ENCODE data around the gene MCHR1. TPM values are rescaled to one million over a fixed set of nuclear protein-coding genes. Genes with fewer than 3 reads are reported as not detected.

MCHR1 gene
- total RNA-seq, 4 donors from 2014 or later, result 0.33 to 2.1 TPM; not detected in 2

- no peak for TF ChIP-seq POLR2AphosphoS5 (IDR thresholded peaks at IDR 0.05)
- no peak for TF ChIP-seq POLR2A (IDR thresholded peaks at IDR 0.05; ENCODE audit: low read depth)
- TF ChIP-seq EP300 (IDR thresholded peaks at IDR 0.05), result no peak
- no peak for TF ChIP-seq CTCF (IDR thresholded peaks at IDR 0.05)
- Histone ChIP-seq H3K9me3 (no peaks in the 10 kb centered on the region), H3K4me3 (no peak overlapping the region), H3K27me3 (no peaks in the 10 kb centered on the region), H3K4me1 (peaks cover 0 to 3% (median under 1%) of the 10 kb centered on the region in 4 donors), H3K27ac (replicated peaks in 1 of 4) (no peak overlapping the region), H3K36me3 (no peaks in the 10 kb centered on the region)
- WGBS, result 90% methylated on average over 11 of the region's 11 CpGs
- intact Hi-C loops (cut with DNase I), result no loop called here
- no peak for DNase-seq (ENCODE audit: extremely low spot score)
Measured at GRCh38 chr22:40727070-40727963, 48.0 kb downstream of the MCHR1 start.

DNA sequence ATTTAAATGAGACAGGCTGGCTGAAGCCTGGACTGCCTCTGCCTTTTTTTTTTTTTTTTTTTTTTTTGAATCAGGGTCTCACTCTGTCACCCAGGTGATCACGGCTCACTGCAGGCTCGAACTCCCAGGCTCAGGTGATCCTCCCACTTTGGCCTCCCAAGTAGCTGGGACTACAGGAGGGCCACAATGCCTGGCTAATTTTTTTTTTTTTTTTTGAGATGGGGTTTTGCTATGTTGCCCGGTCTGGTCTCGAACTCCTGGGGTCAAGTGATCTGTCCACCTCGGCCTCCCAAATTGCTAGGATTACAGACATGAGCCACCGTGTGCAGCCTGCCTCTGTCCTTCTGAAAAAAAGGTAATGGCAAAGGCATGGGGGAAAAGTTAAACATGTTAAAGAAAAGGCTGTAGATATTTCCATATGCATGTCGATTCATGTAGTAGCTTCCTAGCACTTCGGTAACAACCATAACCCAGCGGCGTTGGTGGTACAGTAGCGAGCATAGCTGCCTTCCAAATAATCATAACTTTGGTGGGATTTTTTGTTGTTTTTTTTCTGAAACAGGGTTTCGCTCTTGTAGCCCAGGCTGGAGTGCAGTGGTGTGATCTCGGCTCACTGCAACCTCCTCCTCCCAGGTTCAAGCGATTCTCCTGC lies 48.8 kb downstream of the MCHR1 start:
- TF ChIP-seq CTCF (IDR thresholded peaks at IDR 0.05) (no peak), EP300 (IDR thresholded peaks at IDR 0.05) (no peak), POLR2AphosphoS5 (IDR thresholded peaks at IDR 0.05) (no peak), POLR2A (IDR thresholded peaks at IDR 0.05; ENCODE audit: low read depth) (no peak)
- H3K27me3 ChIP-seq, result no peaks in the 10 kb centered on the region
- no peaks in the 10 kb centered on the region for H3K9me3 ChIP-seq
- peaks cover 0 to 11% (median 6%) of the 10 kb centered on the region in 4 donors for H3K4me1 ChIP-seq
- intact Hi-C loops (cut with DNase I), result no loop called here
- H3K36me3 ChIP-seq, result no peaks in the 10 kb centered on the region
- WGBS, result 95% methylated on average over 14 of the region's 14 CpGs
- no peak overlapping the region for H3K27ac ChIP-seq (replicated peaks in 1 of 4)
- H3K4me3 ChIP-seq, result no peak overlapping the region
- no peak for DNase-seq (ENCODE audit: extremely low spot score)

DNA sequence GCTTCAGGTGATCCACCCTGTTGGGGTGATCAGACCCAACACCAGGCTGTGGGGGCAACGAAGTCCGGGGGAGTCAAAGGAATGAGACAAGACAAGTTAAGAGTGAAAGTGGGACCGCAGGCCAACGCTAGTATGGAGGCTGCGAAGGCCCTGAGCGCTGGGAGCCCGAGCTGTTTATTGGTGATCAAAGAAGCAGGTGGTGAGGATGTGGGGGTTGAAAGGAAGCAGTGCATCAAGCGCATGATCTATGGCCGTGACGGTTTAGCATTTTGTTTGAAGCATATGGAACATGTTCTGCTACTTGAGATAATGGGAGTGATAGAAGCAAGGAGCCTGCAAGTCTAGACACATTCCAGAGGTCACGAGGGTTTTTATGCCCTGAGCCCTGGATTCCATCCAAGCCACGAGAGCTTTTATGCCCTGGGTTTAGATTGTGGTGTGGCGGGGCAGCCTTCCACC lies 49.5 kb downstream of the MCHR1 start:
- Histone ChIP-seq H3K4me3 (no peak overlapping the region), H3K27ac (replicated peaks in 1 of 4) (no peak overlapping the region), H3K4me1 (peaks cover 0 to 12% (median 8%) of the 10 kb centered on the region in 4 donors), H3K27me3 (no peaks in the 10 kb centered on the region), H3K36me3 (no peaks in the 10 kb centered on the region), H3K9me3 (no peaks in the 10 kb centered on the region)
- DNase-seq (ENCODE audit: extremely low spot score), result no peak
- intact Hi-C loops (cut with DNase I), result no loop called here
- 65% methylated on average over 13 of the region's 13 CpGs for WGBS
- no peak for TF ChIP-seq POLR2AphosphoS5 (IDR thresholded peaks at IDR 0.05)
- TF ChIP-seq EP300 (IDR thresholded peaks at IDR 0.05), result no peak
- TF ChIP-seq CTCF (IDR thresholded peaks at IDR 0.05), result no peak
- TF ChIP-seq POLR2A (IDR thresholded peaks at IDR 0.05; ENCODE audit: low read depth), result no peak

- H3K4me1 ChIP-seq, result peaks cover 0 to 12% (median 8%) of the 10 kb centered on the region in 4 donors
- H3K27me3 ChIP-seq, result no peaks in the 10 kb centered on the region
- no peak for DNase-seq (ENCODE audit: extremely low spot score)
- WGBS, result 95% methylated on average over 6 of the region's 6 CpGs
- TF ChIP-seq CTCF (IDR thresholded peaks at IDR 0.05) (no peak), POLR2A (IDR thresholded peaks at IDR 0.05; ENCODE audit: low read depth) (no peak), POLR2AphosphoS5 (IDR thresholded peaks at IDR 0.05) (no peak), EP300 (IDR thresholded peaks at IDR 0.05) (no peak)
- intact Hi-C loops (cut with DNase I), result no loop called here
- no peak overlapping the region for H3K4me3 ChIP-seq
- H3K36me3 ChIP-seq, result no peaks in the 10 kb centered on the region
- no peaks in the 10 kb centered on the region for H3K9me3 ChIP-seq
- H3K27ac ChIP-seq (replicated peaks in 1 of 4), result no peak overlapping the region
Measured at GRCh38 chr22:40729284-40729683, 50.0 kb downstream of the MCHR1 start.

Other genes with a start within 250 kb of the MCHR1 start
- 10 to 100 TPM; 55.6 to 88.7 (median 73.6) TPM for gene MRTFA, start 42.8 kb upstream of the MCHR1 start, total RNA-seq
- gene SLC25A17, start 139.9 kb downstream of the MCHR1 start, total RNA-seq, result 1 to 10 TPM; 5.8 to 9.6 (median 8.4) TPM
- gene ST13, start 177.2 kb downstream of the MCHR1 start, total RNA-seq, result 100 to 1,000 TPM; 169 to 193 (median 189) TPM
- gene XPNPEP3, start 177.7 kb downstream of the MCHR1 start, total RNA-seq, result 10 to 100 TPM in 2 of 4 donors, 1 to 10 TPM in 2; 7.6 to 15.8 (median 10.2) TPM
- not detected for gene DNAJB7, start 182.6 kb downstream of the MCHR1 start, total RNA-seq

All from esophagus muscularis mucosa (tissue), 4 donors.